AG10803 (cell line): ENCODE data around the gene SHISA5.
A peak's percentile ranks its signal among the peaks of the same experiment; 100 is the strongest.
"Not testable (repeated sequence)": the region's sequence is repeated elsewhere in the genome, so short reads cannot be mapped to it uniquely, and the experiment has no call there.

ENCODE experiments used
- DNase-seq: peaks from one replicate; pipeline ENCODE4 v3.0.0; 2010; ENCODE audit warnings: low read depth
- H3K4me3 ChIP-seq: 2 replicates; pipeline ENCODE4 v1.5.1; 2011; ENCODE audit warnings: mild to moderate bottlenecking, low read length, control low read depth
- TF ChIP-seq, protein P1 (sequence below): conservative IDR thresholded peaks from 2 replicates; pipeline ENCODE4 v1.5.1; 2011; ENCODE audit warnings: mild to moderate bottlenecking, low read length, control low read depth, inconsistent platforms

The SHISA5 gene, protein sequence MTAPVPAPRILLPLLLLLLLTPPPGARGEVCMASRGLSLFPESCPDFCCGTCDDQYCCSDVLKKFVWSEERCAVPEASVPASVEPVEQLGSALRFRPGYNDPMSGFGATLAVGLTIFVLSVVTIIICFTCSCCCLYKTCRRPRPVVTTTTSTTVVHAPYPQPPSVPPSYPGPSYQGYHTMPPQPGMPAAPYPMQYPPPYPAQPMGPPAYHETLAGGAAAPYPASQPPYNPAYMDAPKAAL

DNA sequence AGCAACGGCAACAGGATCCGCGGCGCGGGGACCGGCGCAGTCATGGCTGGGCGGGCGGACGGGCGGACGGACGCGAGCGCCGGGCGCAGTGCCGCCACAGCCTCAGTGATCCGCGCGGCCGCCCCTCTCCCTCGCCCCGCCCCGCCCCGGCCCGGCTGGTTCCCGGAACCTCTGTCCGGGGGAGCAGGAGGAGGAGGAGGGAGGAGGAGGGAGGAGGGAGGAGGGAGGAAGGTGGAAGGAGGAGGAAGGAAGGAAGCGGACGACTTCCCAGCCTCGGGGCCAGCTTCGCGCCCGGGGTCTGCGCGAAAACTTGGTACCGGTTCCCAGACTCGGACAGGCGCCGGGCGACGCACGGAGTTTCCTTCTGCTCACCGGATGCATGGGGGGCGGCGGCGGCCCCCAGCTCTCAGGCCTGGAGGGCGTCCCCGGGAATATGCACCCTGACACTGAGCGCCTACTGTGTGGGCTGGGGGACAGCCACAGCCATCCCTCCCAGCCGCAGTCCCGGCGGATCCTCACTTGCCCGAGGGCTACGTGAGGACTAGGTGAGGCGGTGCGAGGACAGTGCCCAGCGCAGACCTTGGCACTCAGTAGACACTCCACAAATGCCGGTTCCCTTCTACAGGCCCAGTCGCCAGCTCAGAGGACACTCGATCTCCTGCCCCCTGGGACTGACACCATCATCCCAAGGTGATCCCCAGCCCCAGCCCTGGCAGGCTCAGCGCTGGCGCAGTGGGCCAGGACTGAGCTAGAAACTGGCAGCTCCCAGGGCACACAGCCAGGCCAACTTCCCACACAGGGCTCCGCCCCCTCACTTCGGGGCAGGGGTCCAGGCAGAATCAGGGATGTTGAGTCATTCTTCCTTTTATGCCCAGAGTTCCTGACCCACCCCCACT is at the start of gene SHISA5:
Gene SHISA5 (minus strand): TSS at position 124 of the 896 bp plus-strand sequence. CDS start 80 bp downstream, at position 44.
- peak; percentile 69 for DNase-seq
- TF ChIP-seq, protein P1, sequence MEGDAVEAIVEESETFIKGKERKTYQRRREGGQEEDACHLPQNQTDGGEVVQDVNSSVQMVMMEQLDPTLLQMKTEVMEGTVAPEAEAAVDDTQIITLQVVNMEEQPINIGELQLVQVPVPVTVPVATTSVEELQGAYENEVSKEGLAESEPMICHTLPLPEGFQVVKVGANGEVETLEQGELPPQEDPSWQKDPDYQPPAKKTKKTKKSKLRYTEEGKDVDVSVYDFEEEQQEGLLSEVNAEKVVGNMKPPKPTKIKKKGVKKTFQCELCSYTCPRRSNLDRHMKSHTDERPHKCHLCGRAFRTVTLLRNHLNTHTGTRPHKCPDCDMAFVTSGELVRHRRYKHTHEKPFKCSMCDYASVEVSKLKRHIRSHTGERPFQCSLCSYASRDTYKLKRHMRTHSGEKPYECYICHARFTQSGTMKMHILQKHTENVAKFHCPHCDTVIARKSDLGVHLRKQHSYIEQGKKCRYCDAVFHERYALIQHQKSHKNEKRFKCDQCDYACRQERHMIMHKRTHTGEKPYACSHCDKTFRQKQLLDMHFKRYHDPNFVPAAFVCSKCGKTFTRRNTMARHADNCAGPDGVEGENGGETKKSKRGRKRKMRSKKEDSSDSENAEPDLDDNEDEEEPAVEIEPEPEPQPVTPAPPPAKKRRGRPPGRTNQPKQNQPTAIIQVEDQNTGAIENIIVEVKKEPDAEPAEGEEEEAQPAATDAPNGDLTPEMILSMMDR: no peak
- H3K4me3 ChIP-seq: peak within 1 kb of the TSS; percentile 82

DNA sequence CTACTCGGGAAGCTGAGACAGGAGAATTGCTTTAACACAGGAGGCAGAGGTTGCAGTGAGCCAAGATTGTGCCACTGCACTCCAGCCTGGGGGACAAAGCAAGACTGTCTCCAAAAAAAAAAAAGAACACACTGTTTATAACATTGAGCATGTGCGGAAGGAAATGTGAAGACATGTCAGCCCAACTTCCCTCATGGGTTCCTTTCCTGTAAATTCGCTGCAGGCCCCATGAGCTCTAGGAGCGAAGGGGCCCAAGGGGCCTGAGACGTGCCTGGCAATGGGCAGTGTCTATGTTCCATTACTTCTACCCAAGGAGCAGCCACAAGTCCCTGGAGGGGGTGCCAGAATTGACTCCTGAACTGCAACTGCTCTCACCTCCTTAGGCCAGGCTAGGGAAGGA is 49.4 kb upstream of the SHISA5 start:
- TF ChIP-seq, protein P1: no peak
- no peak for DNase-seq
- no peak overlapping the region for H3K4me3 ChIP-seq

DNA sequence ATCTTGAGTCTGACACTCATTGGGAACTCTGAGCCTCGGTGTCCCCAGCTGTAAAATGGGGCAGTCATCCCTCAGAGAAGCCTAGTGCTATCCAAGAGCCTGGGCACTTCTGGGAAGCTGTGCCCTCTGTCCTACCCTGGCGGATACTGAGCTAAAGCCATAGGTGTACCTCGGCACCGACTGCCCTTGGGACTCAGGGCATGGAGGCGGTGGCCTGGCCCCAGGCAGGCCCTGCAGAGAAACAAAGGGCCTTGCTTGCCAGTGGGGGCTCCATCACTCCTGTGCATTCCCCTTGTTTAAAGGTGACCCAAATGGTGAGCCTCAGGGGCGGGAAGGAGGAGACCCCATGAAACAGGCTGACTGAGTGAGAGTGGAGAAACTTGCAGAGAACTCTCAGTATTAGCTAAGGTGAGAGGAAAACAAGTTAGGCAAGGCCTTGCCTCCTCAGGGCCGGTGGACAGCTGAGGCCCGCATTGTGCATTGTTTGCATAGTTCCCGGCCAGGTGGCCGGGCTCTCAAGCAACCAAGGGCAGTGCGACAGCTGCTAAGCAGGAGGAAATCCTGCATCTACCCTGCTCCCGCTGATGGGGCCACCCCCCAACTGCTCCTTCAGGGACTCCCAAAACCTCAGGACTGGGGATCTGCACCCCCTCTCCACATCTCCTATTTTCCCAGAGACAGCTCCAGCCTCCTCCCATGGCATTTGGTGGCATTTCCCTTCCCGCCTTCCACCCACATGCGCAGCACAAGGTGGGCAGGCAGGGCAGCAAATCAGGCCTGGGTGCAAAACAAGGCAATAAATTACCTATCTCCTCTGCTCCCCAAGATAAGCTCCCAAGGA is 48.4 kb upstream of the SHISA5 start:
- no peak for DNase-seq
- TF ChIP-seq, protein P1: no peak
- H3K4me3 ChIP-seq: no peak overlapping the region

DNA sequence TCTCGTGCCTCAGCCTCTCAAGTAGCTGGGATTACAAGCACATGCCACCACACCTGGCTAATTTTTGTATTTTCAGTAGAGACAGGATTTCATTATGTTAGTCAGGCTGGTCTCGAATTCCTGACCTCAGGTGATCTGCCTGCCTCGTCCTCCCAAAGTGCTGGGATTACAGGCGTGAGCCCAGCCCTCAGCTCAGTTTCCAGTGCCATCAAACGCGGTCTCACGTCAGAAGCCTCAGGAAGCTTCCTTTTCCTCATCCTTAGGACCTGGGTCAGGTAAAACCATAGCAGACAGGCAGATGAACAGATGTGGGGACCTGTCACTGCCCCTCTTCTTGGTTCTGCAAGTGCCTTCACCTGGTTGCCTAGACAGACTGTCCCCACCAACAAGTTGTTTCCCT is 47.7 kb upstream of the SHISA5 start:
- not testable (repeated sequence) for DNase-seq, H3K4me3 ChIP-seq

DNA sequence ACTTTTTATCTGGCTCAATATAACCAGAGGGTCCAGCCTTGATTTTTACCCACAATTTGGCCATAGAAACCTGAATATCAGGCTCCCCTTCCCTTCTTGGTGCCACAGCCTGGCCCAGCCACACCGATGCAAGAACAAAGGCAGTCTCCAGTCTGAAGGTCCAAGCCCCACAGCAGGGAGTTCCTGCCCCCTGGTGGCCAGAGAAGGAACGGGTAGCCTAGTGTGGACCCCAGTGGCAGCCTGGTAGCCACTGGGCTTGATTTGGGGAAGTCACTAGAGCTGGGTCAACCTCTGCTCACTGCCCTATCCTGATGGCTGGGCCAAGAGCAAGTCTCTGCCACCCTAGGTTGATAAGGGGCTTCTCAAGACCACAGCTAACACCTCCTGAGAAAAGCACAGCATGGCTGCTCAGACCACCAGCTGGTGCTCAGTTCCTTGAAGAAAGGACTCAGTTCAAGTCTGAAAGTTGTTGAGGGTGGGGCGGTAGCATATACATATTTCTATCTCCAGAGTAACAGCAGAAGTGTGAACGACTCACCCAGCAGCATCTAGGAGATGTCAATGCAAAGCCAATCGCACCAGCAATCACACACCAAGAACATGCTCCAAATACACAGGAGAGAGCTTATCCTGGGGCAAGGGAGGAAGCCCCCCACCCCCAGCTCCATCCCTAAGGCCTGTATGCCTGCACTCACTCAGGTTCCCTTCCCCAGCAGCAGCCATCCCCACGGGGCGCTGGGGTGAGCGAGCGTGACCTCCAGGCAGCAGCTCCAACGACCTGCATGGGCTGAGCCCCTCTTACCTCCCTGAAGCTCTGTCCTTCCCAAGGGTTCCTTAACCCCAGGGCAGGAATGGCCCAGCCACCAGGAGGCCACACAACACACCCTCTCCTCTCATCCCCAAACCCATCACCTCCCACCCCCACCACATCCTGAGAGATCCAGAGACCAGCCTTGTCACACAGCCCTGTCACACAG is 45.0 kb upstream of the SHISA5 start:
- peak; percentile 71 for DNase-seq
- no peak overlapping the region for H3K4me3 ChIP-seq
- TF ChIP-seq, protein P1: peak; percentile 94

DNA sequence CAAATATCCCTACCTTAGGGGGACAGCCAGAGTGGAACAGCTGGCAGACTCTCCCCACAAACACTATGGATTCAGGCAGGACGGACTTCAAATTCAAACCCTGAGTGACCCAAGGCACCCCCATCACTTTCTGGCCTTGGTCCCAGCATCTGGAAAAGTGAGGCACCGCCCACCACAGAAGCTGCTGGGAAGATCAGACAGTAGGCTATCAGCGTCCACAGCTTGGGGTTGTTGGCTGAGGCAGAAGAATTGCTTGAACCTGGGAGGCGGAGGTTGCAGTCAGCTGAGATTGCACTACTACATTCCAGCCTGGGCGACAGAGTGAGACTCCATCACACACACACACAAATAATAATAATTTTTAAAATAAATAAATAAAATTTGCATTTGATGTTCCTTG is 44.2 kb upstream of the SHISA5 start:
- TF ChIP-seq, protein P1: no peak
- no peak for DNase-seq
- no peak overlapping the region for H3K4me3 ChIP-seq
